Stomach (tissue), 4 donors: ENCODE results near the gene EFNA4.

Source experiments
- CTCF ChIP-seq, 7 experiments: fragments of 450-650 bp in 4 of 7; fragments of 200-600 bp in 3 of 7; sonication (generic) in 3 of 7; IDR thresholded peaks; one replicate each; pipeline ENCODE4 v1.5.1; 2016 to 2019; ENCODE audit warnings: antibody characterized with exemption in 7 of 7, control low read depth in 2 of 7, mild to moderate bottlenecking in 1 of 7
- POLR2A ChIP-seq, 4 donors: fragments of 450-650 bp; IDR thresholded peaks; one replicate each; pipeline ENCODE4 v1.6.1; 2016; ENCODE audit warnings: antibody characterized with exemption in 4 of 4, control low read depth in 2 of 4, mild to moderate bottlenecking in 1 of 4, moderate library complexity in 1 of 4

GRCh38 chr1:155072531-155073289 lies 9.2 kb downstream of the EFNA4 start:
- TF ChIP-seq CTCF (IDR thresholded peaks at IDR 0.05) (no peak), POLR2A (IDR thresholded peaks at IDR 0.05) (no peak)
